GM19328 (cell line): ENCODE data around the gene GPHN.
"Not testable (repeated sequence)": the region's sequence is repeated elsewhere in the genome, so short reads cannot be mapped to it uniquely, and the experiment has no call there.

Source experiments
- ATAC-seq: cut with Tn5 transposase; IDR thresholded peaks from one replicate; pipeline ENCODE4 v1.9.1; 2021; ENCODE audit warnings: mild to moderate bottlenecking, moderate library complexity; ENCODE audit not compliant: unreplicated experiment

GPHN gene

GRCh38 chr14:67016856-67017255, 508.9 kb downstream of the GPHN start:
- ATAC-seq, result no peak

GRCh38 chr14:67018720-67019119, 510.8 kb downstream of the GPHN start:
- ATAC-seq, result no peak

DNA sequence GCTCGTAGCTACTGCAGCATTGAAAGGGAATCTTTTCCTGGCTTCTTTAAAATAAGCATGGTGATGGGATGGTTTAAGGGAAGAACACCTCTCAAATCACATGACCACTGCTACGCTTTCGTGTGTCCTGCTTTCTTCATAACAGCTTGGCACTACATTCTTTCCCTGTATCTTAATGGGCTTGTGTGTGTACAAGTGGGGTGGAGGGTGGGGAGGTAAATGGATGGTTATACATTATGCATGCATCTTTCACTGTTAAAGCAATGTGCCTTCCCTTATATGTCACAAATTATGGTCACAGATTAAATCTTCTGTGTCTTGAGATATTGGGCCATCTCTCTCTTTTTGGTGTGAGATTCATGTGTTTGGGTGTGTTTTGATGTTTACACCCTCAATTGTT, 511.8 kb downstream of the GPHN start:
- no peak for ATAC-seq

GRCh38 chr14:67031920-67032774, 524.2 kb downstream of the GPHN start:
- no peak for ATAC-seq

- no peak for ATAC-seq
Observed at GRCh38 chr14:67045440-67045839, 537.5 kb downstream of the GPHN start.

- ATAC-seq, result no peak
Observed at GRCh38 chr14:67050896-67051295, 542.9 kb downstream of the GPHN start.

- no peak for ATAC-seq
Observed at GRCh38 chr14:67056684-67057083, 548.7 kb downstream of the GPHN start.

DNA sequence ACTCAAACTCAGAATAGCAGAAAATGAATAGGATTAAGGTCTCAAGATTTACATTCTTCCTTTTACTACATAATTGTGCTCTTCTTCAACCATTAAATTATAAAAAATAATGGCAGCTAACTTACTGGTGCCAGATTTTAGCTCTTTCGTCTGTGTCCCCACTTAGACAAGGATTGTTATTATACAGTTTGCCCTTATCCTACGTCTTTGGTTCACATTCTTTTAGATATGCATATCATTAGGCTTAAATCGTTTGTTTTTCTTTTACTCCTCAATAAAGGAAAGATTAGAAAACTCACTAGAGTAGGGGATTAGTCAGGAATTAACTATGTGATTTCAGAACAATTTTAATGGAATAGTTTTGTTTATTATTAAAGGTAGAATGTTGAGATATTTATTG, 551.6 kb downstream of the GPHN start:
- no peak for ATAC-seq

- ATAC-seq, result no peak
Observed at GRCh38 chr14:67060546-67060945, 552.6 kb downstream of the GPHN start.

DNA sequence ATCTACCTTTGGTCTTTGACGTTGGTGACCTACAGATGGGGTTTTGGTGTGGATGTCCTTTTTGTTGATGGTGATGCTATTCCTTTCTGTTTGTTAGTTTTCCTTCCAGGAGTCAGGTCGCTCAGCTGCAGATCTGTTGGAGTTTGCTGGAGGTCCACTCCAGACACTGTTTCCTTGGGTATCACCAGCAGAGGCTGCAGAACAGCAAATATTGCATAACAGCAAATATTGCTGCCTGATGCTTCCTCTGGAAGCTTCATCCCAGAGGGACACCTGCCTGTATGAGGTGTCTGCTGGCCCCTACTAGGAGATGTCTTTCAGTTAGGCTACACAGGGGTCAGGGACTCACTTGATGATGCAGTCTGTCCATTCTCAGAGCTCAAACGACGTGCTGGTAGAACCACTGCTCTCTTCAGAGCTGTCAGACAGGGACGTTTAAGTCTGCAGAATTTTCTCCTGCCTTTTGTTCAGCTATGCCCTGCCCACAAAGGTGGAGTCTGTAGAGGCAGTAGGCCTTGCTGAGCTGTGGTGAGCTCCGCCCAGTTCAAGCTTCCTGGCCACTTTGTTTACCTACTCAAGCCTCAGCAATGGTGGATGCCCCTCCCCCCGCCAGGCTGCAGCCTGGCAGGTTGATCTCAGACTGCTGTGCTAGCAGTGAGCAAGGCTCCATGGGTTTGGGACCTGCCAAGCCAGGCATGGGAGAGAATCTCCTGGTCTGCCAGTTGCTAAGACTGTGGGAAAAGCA, 559.3 kb downstream of the GPHN start:
- ATAC-seq, result not testable (repeated sequence)

- ATAC-seq, result no peak
Observed at GRCh38 chr14:67068251-67068650, 560.3 kb downstream of the GPHN start.

DNA sequence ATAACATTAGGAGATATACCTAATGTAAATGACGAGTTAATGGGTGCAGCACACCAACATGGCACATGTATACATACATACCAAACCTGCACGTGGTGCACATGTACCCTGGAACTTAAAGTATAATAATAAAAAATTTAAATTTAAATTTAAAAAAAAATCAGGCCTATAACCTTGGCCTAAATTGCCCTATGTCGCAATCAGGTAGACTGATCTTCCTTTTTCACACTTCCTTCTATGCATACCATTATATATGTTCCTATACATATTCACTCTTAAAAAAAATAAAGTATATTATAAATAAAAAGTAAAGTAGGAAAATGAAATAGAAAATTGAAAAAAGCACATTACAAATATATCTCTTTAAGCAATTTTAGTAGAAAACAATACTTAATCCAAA, 563.6 kb downstream of the GPHN start:
- ATAC-seq, result no peak

- ATAC-seq, result no peak
Observed at GRCh38 chr14:67077921-67078320, 570.0 kb downstream of the GPHN start.

DNA sequence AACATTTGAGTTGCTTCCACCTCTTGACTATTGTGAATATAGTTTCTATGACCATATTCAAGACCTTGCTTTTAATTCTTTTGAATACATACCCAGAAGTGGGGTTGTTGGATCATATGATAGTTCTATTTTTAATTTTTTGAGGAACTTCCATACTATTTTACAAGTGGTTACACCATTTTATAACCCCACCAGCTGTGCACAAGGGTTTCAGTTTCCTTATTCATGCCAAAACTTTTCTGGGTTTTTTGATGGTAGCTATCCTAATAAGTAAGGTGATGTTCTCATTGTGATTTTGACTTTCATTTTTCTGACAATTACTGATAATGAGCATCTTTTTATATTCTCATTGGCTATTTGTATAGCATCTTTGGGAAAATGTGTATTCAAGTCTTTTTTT, 571.9 kb downstream of the GPHN start:
- no peak for ATAC-seq

DNA sequence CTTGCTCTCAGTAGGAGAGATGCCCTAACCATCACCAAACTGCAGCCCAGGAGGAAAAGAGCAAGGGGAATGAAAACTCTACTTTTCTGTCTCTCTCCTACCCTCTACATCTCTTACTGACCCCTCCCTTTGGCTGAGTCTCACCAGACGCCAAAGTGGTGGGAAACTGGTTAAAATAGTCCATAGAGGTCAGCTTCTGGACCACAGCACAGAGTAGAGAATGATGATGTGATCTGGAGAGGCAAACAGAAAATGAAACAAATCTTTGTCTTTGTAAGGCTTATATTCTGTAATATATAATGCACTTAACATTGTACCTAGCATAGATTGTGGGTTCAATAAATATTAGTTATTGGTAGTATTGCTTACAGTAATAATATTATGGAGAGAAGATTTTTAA, 600.3 kb downstream of the GPHN start:
- no peak for ATAC-seq

DNA sequence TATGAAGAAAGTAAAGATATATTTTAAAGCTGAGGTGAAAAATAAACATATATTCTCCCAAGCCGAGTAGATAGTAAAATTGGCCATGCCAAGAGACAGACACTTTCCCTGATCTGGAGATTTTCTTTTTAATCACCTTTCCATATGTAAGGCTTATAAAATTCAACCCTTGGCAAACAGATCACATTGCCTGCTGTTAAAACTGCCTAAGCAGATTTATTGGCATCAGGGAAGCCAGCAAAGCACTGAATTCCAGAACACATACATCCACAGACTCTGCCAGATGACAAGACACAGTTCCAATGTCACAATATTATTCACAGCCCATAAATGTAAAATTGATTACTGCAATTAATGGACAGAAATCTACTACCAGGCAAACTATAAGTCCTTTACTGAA, 603.1 kb downstream of the GPHN start:
- no peak for ATAC-seq

DNA sequence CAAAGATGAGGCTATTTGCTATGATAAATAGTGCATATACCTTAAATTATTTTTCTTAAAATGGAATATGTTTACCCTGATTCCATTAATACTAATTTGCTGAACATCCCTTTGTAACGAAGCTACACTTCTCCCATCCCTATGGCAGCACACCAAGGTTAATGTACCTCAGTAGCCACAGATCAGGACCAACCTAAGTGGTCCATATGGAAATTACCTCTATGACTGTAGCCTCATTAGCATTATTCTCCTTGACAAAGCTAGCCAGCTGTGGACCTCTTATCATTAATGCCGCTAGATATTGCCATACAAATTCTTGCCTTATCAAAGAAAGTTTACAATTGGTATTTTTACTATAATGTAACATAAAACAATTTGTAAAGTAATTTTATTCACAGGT, 604.4 kb downstream of the GPHN start:
- no peak for ATAC-seq

GRCh38 chr14:67127174-67127573, 619.2 kb downstream of the GPHN start:
- ATAC-seq, result no peak

- no peak for ATAC-seq
Observed at GRCh38 chr14:67129768-67130167, 621.8 kb downstream of the GPHN start.

- no peak for ATAC-seq
Observed at GRCh38 chr14:67131691-67132090, 623.7 kb downstream of the GPHN start.

GRCh38 chr14:67133144-67133543, 625.2 kb downstream of the GPHN start:
- no peak for ATAC-seq
